Measurements from ENCODE around the gene RPAP3. TPM values are rescaled to one million over a fixed set of nuclear protein-coding genes. Genes with fewer than 3 reads are reported as not detected.

Gene RPAP3
- total and polyA plus RNA-seq, 2 of the 4 experiments (the other 2 are of a cell fraction) = 10.6 to 13.4 TPM

- H2BK120ac ChIP-seq (ENCODE audit: low read depth, low read length) = no peak overlapping the region
- peak overlapping the region; percentile 22 for H2BK5ac ChIP-seq (ENCODE audit: low read depth, low read length, poor library complexity, severe bottlenecking)
- H4K91ac ChIP-seq (ENCODE audit: insufficient read depth, low read depth, low read length) = no peak overlapping the region
- no peak; the same call in 1 of the 2 replicates for ATAC-seq (ENCODE audit: low read depth)
- CTCF ChIA-PET = no interaction called here
- peaks cover 9% of the 10 kb centered on the region; the same call in 1 of the 2 replicates for H3K9me1 ChIP-seq (ENCODE audit: insufficient read depth, low read length)
- 0 out of 2 replicates have a peak overlapping the region, but pooled peaks have one; percentile 31 for H2AK5ac ChIP-seq (ENCODE audit: low read depth, low read length)
- peak overlapping the region; percentile 97 for H3K23ac ChIP-seq (ENCODE audit: low read depth, low read length)
- H4K20me1 ChIP-seq (ENCODE audit: insufficient read depth, low read length) = peaks cover 4% of the 10 kb centered on the region; the same call in 1 of the 2 replicates
- in situ Hi-C loops (cut with MboI; ENCODE audit: low sequenced_read_pairs) = no loop called here
- H3K36me3 ChIP-seq (ENCODE audit: control insufficient read depth, insufficient read depth, low read length) = peaks cover 3% of the 10 kb centered on the region
- no CpG with 5 or more reads among the region's 9 CpGs for WGBS, 2 experiments (ENCODE audit: extremely low coverage in 2 of 2, insufficient read length in 1 of 2)
- no peak overlapping the region for H4K5ac ChIP-seq (ENCODE audit: low read depth, low read length)
- H2BK20ac ChIP-seq (ENCODE audit: low read depth, low read length) = no peak overlapping the region
- peak; percentile 8 for DNase-seq
- H2AFZ ChIP-seq (replicated peaks; ENCODE audit: low read length, poor library complexity) = peak overlapping the region; percentile 95
- peak overlapping the region; percentile 39; the same call in 1 of the 2 replicates for H3K56ac ChIP-seq (ENCODE audit: extremely low read depth, insufficient read depth, low read length)
- peak overlapping the region; percentile 71; the same call in 1 of the 2 replicates for H3K27ac ChIP-seq (ENCODE audit: insufficient read depth, low read length)
- peak overlapping the region; percentile 7 to 30; a peak in 3 of 4 replicates for H4K8ac ChIP-seq (ENCODE audit: low read depth in 2 of 2, low read length in 2 of 2)
- peak overlapping the region; percentile 77 for H3K4me2 ChIP-seq (ENCODE audit: low read depth, low read length)
- intact Hi-C loops (cut with micrococcal nuclease) = no loop called here
- H3K9me3 ChIP-seq (ENCODE audit: control insufficient read depth, insufficient read depth, low read length) = no peaks in the 10 kb centered on the region
- no peak overlapping the region for H2BK15ac ChIP-seq (ENCODE audit: low read depth, low read length)
- peaks cover 21 to 45% of the 10 kb centered on the region in 2 experiments for H3K79me1 ChIP-seq (ENCODE audit: low read depth in 1 of 2, low read length in 2 of 2)
- dilution Hi-C loops (cut with HindIII; ENCODE audit: low sequenced_read_pairs, unreplicated experiment) = no loop called here
- H3K18ac ChIP-seq (ENCODE audit: low read depth, low read length) = no peak overlapping the region
- H3K14ac ChIP-seq (replicated peaks; ENCODE audit: low read depth, low read length) = peak overlapping the region; percentile 91
- peak overlapping the region; percentile 75 for H3K4ac ChIP-seq (ENCODE audit: low read depth, low read length)
- no peaks in the 10 kb centered on the region; the same call in 1 of the 2 replicates for H3K4me1 ChIP-seq (ENCODE audit: control insufficient read depth, insufficient read depth, low read length)
- no peaks in the 10 kb centered on the region for H3K27me3 ChIP-seq (ENCODE audit: control insufficient read depth, insufficient read depth, low read length)
- H3K9ac ChIP-seq (ENCODE audit: low read depth, low read length) = peak overlapping the region; percentile 51
- no TSS peak for BruUV-seq (replicated peaks)
- H2AK9ac ChIP-seq (replicated peaks; ENCODE audit: low read depth, low read length, poor library complexity) = no peak overlapping the region
- POLR2A ChIA-PET (ENCODE audit: unreplicated experiment) = no interaction called here
- peak overlapping the region; percentile 74 for H3K4me3 ChIP-seq (ENCODE audit: insufficient read depth, low read depth, low read length)
- TF ChIP-seq CEBPB (IDR thresholded peaks at IDR 0.05; ENCODE audit: low read depth, low read length) (no peak), RCOR1 (IDR thresholded peaks at IDR 0.05; ENCODE audit: insufficient replicate concordance, low read length) (no peak), RAD21 (IDR thresholded peaks at IDR 0.05; ENCODE audit: low read length) (no peak), POLR2A (IDR thresholded peaks at IDR 0.05; ENCODE audit: low read depth, low read length) (no peak), CTCF (conservative IDR thresholded peaks at IDR 0.05; ENCODE audit: low read depth, low read length) (no peak), SMC3 (IDR thresholded peaks at IDR 0.05; ENCODE audit: low read depth, low read length) (no peak), CHD1 (IDR thresholded peaks at IDR 0.05; ENCODE audit: low read depth, low read length) (no peak)
These were observed 633 bp downstream of the RPAP3 start for GRCh38 chr12:47705229-47705565.
